ENCODE data around the gene SEC24A.
"Not testable (repeated sequence)": the region's sequence is repeated elsewhere in the genome, so short reads cannot be mapped to it uniquely, and the experiment has no call there.

Gene SEC24A

DNA sequence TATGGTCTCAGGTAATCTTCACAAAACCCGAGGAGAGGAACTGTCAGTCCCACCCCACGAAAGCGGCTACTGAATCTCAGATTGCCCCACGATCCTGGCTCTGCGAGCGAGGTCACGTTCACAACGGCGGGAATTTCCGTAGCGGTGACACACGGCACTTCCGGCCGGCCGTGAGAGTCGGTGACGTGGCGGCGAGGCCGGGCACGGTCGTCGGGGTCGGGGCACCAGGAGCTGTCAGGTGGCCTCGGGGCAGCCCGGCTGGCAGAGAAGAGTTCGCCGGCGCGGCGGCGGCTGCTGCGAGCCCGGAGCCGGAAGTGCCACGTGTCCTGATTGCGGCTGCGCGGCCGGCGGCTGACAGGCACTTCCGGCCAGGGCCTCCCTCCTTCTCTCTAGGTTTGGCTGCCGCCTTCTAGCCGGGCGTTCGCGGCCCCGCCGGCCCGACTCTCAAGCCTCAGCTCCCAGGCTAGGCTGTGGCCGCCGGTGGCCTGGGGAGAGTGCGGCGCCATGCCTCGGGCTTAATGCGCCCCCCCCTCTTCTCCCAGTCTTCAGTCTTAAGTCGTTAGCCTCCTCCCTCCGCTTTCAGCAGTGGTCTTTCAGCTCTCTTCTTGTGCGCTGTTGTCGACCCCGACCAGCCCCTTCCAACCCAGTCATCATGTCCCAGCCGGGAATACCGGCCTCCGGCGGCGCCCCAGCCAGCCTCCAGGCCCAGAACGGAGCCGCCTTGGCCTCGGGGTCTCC lies at the start of gene SEC24A:
TSS of gene SEC24A (plus strand) at position 361 of the 738 bp plus-strand sequence. CDS start at position 653, 292 bp downstream.
- DNase-seq, result peak; percentile 95

DNA sequence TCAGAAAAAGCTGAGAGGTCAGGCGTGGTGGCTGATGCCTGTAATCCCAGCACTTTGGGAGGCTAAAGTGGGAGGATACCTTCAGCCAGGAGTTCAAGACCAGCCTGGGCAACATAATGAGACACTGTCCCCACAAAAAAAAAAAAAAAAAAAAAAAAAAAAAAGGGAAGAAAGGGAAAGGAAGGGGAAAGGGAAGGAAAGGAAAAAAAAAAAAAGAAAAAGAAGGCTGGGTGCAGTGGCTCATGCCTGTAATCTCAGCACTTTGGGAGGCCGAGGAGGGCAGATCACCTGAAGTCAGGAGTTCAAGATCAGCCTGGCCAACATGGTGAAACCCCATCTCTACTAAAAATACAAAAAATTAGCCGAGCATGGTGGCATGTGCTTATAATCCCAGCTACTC lies 48.8 kb upstream of the SEC24A start:
- DNase-seq, result not testable (repeated sequence)

DNA sequence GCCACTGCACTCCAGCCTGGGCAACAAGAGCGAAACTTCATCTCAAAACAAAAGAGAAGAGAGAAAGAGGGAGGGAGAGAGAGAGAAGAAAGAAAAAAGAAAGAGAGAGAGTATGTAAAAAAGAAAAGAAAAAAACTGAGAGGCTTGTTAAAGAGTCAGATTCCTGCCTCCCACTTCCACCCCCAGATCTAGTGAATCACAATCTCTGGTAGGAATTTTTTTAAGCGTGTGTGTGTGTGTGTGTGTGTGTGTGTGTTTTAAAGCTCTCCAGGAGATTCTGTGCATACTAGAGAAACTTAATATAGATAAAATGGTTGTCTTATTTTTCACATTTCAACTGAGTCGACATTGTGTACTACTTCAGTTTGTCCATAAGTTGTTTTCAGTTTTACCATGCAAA lies 48.0 kb upstream of the SEC24A start:
- no peak for DNase-seq

GRCh38 chr5:134603059-134603458 lies 45.5 kb upstream of the SEC24A start:
- no peak for DNase-seq

DNA sequence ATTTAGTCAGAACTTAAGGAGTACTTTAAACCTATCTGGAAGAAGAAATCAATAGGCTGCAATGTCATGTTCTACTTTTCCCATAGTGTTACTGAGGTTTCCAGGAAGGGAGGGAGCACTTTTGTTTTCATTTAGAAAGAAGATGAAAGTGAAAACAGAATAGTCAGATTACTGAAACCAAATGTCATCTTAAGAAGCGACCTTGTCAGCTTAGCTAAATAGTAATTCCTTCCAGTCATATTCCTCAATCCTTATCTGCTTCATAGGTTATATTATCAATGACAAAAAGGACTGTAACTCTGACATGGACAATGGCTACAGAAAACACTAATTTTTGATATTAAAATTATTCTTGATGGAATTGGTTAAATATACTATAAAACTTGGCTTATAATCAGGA lies 43.7 kb upstream of the SEC24A start:
- DNase-seq, result no peak

DNA sequence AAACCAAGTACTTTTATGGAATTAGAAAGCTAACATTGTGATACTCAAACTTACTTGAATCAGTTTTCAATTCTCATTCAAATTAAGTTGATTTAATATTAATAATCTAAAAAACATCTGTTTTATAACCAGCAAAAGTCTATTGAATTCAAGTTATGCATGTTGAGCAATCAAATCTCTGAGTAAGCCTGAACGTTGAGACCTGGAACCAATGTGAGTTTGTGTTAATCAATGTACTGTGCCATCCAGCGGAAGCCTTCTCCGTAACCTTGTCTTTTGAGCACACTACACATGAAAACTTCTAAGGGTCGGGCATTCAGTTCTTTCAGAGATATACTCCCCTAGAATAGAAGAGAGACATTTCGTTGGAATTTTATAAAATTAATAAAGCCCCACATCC lies 41.9 kb upstream of the SEC24A start:
- DNase-seq, result no peak

GRCh38 chr5:134608555-134608954 lies 40.0 kb upstream of the SEC24A start:
- DNase-seq, result no peak

- DNase-seq, result no peak
Observed at GRCh38 chr5:134609232-134609851, 39.2 kb upstream of the SEC24A start.

DNA sequence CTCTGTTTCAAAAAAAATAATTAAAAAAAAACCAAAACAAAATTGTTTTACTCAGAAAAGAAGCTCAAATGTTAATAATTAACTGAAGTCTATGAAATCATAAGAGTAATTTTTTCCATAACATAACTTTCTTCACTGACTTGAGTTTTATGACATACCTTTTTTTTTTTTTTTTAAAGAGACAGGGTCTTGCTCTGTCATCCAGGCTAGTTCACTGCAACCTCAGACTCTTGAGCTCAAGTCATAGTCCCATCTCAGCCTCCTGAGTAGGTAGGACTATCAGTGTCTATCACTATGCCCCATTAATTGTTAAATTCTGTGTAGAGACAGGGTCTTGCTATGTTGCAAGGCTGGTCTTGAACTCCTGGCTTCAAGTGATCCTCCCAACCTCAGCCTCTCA lies 37.9 kb upstream of the SEC24A start:
- DNase-seq, result no peak

DNA sequence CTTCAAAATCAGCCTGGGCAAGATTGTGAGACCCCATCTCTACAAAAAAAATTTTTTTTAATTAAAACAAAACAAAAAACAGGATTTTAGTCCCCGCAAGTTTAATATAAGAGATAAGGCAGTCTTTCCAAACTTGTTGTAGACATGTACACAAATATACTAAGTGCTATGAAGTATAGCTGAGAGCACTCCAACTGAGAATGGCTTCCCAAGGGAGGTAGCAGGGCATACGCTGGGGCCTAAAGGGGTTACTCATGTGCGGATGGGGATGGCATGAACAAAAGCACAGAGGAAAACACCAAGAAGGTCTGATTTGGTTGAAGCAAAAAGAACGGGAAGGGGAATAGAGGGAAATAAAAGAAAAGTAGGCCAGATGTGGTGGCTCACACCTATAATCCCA lies 37.1 kb upstream of the SEC24A start:
- no peak for DNase-seq

DNA sequence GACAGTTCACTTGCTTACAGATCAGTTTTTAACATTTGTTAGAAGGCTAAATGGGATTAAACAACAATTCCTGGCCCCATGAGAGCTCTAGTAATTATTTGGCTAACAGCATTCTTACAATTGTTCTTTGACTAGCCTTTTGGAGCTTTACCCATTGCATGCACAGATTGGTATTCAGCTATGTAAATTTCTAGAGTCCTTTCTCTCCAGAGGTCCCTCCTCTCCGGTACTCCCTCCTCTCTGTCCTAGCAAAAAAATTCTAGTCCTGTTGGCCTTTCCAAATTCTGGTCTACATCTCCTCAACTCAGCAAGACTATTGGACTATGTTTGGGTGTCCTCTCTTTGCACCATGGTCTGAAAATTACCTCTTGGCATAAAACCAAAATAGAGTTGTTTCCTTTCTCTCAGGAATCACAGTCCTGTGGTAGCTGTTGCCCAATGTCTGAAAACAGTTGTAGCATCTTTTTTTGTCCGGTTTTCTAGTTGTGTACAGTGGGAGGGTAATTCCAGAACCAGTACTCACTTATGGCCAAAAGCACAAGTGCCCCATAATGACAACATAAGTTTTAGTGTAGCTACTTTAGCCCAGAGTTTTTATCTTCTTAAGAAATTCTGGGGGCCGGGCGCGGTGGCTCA lies 34.0 kb upstream of the SEC24A start:
- no peak for DNase-seq

DNA sequence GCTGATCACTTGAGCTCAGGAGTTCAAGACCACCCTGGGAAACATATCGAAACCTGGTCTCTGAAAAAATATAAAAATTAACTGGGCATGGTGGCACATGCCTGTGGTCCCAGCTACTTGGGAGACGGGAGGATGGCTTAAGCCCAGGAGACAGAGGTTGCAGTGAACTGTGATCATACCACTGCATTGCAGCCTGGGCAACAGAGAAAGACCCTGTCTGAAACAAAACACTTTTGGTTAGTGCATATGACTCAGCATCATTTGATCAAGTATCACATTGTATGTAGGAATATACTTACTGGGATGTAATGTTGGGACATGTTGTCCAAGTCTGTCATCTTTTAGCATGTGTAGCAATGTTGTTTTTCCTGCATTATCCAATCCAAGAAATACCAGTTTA lies 28.0 kb upstream of the SEC24A start:
- DNase-seq, result no peak

- no peak for DNase-seq
Observed at GRCh38 chr5:134625559-134625958, 23.0 kb upstream of the SEC24A start.

GRCh38 chr5:134626369-134627014 lies 22.1 kb upstream of the SEC24A start:
- DNase-seq, result no peak

- DNase-seq, result no peak
Observed at GRCh38 chr5:134634227-134634626, 14.4 kb upstream of the SEC24A start.

- not testable (repeated sequence) for DNase-seq
Observed at GRCh38 chr5:134635366-134635765, 13.2 kb upstream of the SEC24A start.

GRCh38 chr5:134637116-134637721 lies 11.4 kb upstream of the SEC24A start:
- no peak for DNase-seq

DNA sequence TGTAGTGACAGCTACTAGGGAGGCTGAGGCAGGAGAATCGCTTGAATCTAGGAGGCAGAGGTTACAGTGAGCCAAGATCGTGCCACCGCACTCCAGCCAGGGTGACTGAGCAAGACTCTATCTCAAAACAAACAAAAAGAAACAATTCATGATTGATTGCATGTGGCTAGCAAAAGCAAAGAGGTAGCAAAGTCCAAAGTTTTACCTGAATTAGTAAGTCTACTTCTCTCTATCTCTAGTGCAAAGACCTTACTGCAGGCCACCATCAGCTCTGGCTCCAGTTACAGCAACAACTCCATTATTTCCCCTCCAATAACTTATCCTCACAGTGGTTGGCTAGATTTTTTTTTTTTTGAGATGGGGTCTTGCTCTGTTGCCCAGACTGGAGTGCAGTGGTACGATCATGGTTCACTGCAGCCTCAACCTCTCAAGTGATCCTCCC lies 9.8 kb upstream of the SEC24A start:
- no peak for DNase-seq

GRCh38 chr5:134642931-134643530 lies 5.6 kb upstream of the SEC24A start:
- no peak for DNase-seq

DNA sequence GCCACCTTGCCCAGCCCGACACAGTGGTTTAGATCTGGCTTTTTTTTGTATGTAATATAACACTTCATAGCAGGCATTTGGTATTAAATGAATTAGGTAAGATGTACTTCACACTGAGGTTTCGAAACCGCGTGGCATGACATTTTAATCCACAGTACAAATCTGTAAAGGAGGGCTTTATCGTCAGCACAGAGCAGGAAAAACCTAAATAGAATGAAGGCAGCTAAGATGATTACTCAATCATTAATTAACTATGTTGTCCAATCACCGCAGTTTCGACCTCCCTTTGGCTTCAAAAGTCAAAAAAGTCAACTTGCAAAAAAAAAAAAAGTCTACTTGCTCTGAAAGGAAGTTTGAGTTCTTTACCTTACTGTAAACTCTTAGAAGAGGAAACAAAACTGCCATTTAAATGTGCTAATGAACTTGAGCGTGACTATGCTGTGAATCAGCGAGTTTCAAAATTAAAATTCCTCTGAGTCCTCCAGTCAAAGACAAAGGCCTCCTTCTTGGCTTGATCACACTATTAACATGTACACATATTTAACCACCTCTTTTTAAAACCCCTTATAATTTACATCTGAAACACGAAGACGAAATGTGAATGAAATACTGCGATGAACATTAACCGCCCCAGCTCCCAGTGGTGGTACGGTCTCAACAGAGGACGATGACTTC lies 698 bp upstream of the SEC24A start:
- no peak for DNase-seq

DNA sequence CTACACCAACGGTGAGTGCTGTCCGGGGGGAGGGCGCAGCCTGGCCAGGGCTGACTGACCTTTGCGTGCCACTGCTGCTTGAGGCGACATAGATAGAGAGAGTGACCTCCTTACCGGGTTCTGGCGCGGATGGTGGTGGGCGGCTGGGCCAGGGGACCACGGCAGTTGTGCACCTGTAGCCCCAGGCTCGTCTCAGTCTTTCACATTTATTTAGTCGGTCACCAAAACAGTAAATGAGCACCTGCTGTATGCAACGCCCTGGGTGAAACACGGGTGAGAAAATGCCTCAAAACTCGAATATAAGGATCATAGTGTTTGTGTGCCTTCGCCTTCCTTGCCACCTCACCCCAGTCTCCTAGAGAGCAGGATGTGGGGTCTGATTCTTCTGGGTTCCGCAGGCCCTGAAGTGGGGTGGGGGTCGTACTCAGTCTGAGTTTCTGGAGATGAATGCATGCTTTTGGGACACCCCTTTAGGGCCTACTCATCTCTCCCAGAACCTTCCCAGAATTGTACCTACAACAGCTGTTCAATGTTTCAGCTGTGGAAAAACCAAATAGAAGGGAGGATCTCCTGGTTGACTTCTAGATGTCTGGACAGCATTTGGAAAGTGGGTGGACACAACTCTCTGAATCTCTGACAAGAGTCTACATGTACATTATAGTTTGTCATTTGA lies 714 bp downstream of the SEC24A start:
- no peak for DNase-seq

DNA sequence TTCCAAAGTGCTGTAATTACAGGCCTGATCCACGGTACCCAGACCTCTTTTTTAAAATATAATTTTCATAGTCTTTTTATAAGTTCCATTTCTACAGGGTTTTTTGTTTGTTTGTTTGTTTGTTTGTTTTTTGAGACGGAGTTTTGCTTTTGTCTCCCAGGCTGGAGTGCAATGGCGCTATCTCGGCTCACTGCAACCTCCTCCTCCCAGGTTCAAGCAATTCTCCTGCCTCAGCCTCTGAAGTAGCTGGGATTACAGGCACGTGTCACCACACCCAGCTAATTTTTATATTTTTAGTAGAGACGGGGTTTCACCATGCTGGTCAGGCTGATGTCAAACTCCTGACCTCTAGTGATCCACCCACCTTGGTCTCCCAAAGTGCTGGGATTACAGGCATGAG lies 2.1 kb downstream of the SEC24A start:
- DNase-seq, result not testable (repeated sequence)

Measured in activated CD8-positive, alpha-beta memory T cell treated with anti-CD3 and anti-CD28 coated beads, Interleukin-2, amount 50 U/mL, for 48 hours (primary cell).